ENCODE data around the gene IMPG1.

The IMPG1 gene

DNA sequence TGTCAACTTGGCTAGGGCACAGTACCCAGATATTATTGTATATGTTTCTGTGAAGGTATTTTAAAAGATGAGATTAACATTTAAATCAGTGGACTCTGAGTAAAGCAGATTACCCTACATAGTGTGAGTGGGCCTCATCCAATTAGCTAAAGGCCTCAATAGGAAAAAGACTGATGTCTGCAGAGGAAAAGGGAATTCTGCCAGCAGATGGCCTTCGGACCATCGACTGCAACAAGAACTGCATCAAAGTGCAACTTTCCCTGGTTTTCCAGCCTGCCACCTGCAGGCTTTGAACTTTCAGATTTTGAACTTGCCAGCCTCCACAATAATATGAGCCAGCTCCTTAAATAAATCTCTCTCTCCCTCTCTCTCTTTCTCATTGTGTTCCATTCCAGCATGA is 80.5 kb downstream of the IMPG1 start:
- H3K36me3 ChIP-seq (ENCODE audit: insufficient read depth, insufficient read length, low read length): no peaks in the 10 kb centered on the region
- H3K27me3 ChIP-seq (ENCODE audit: insufficient read depth, insufficient read length): no peaks in the 10 kb centered on the region
- H3K9me3 ChIP-seq (ENCODE audit: insufficient read depth, low read length): no peaks in the 10 kb centered on the region
- H3K4me1 ChIP-seq (ENCODE audit: insufficient read depth, insufficient read length): no peaks in the 10 kb centered on the region
- H3K9ac ChIP-seq (ENCODE audit: insufficient read length, low read depth): no peak overlapping the region
- TF ChIP-seq YY1 (IDR thresholded peaks at IDR 0.05; ENCODE audit: insufficient read depth, insufficient read length): no peak
- no peak for TF ChIP-seq ZNF274 (IDR thresholded peaks at IDR 0.05; ENCODE audit: low read depth, low read length)
- no peak for TF ChIP-seq SUZ12 (IDR thresholded peaks at IDR 0.05; ENCODE audit: extremely low read depth, insufficient read depth, insufficient read length)
- no peak overlapping the region for H3K4me3 ChIP-seq (ENCODE audit: insufficient read length, low read depth)
- no peak for DNase-seq (ENCODE audit: low read depth, low spot score)

DNA sequence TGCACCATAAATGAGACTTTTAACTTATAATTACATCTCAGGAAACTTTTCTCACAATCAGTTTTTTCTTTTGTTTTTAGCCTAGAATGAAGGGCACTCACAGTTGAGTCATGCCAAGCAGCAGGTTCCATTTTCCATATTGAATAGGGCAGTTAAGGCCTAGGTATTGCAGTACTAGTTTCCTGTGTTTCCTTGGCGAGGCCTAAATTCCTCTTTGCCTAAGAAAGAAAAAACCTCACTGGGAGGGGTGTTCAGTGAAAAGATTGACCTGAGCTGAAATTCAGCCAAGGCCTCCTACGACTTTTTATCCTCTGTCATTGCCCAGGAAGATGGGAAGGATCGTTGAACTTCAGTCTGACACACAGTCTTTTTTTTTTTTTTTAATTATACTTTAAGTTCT is 85.5 kb downstream of the IMPG1 start:
- Histone ChIP-seq H3K4me1 (ENCODE audit: insufficient read depth, insufficient read length) (no peaks in the 10 kb centered on the region), H3K4me3 (ENCODE audit: insufficient read length, low read depth) (no peak overlapping the region), H3K27me3 (ENCODE audit: insufficient read depth, insufficient read length) (no peaks in the 10 kb centered on the region), H3K9ac (ENCODE audit: insufficient read length, low read depth) (no peak overlapping the region), H3K36me3 (ENCODE audit: insufficient read depth, insufficient read length, low read length) (no peaks in the 10 kb centered on the region), H3K9me3 (ENCODE audit: insufficient read depth, low read length) (no peaks in the 10 kb centered on the region)
- TF ChIP-seq ZNF274 (IDR thresholded peaks at IDR 0.05; ENCODE audit: low read depth, low read length) (no peak), YY1 (IDR thresholded peaks at IDR 0.05; ENCODE audit: insufficient read depth, insufficient read length) (no peak), SUZ12 (IDR thresholded peaks at IDR 0.05; ENCODE audit: extremely low read depth, insufficient read depth, insufficient read length) (no peak)
- peak; percentile 46 for DNase-seq (ENCODE audit: low read depth, low spot score)

DNA sequence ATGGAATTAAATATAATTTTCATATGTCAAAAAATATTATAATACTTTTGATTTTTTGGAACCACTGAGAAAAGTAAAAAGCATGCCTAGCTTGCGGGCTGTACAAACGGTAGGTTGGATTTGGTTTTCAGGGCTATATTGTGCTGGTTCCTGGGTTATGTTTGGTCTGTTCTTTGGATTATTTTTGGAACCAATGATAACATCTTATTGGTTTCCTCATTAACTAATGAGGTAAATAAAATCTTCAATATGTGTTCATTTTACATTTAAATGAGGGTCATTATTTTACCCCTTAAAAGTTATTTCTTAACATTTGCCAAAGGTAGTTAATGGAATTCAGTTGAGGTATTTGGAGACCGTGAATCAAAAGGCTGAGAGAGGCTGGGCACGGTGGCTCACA is 96.6 kb downstream of the IMPG1 start:
- DNase-seq (ENCODE audit: low read depth, low spot score): no peak
- no peak for TF ChIP-seq SUZ12 (IDR thresholded peaks at IDR 0.05; ENCODE audit: extremely low read depth, insufficient read depth, insufficient read length)
- TF ChIP-seq ZNF274 (IDR thresholded peaks at IDR 0.05; ENCODE audit: low read depth, low read length): no peak
- no peak for TF ChIP-seq YY1 (IDR thresholded peaks at IDR 0.05; ENCODE audit: insufficient read depth, insufficient read length)
- H3K36me3 ChIP-seq (ENCODE audit: insufficient read depth, insufficient read length, low read length): no peaks in the 10 kb centered on the region

DNA sequence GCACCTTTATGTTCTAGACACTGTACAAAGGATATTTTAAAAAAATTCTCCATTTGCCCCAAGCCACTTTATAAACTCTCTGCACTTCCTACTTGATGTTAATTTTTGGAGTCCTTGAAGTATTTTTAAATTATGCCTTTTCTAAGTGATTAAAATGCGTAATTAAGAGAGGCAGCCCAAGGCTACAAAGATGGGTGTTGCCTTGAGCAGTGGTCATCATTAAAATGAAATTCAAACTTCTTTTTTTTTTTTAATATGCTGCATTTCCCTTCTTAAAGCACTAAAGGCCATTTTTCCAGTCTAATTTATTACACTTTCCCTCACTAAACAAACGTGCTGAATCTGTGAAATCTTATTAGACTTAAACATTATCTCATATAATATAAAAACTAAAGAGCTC is 102.4 kb downstream of the IMPG1 start:
- DNase-seq (ENCODE audit: low read depth, low spot score): no peak
- H3K9ac ChIP-seq (ENCODE audit: insufficient read length, low read depth): no peak overlapping the region
- TF ChIP-seq YY1 (IDR thresholded peaks at IDR 0.05; ENCODE audit: insufficient read depth, insufficient read length): no peak
- no peak for TF ChIP-seq ZNF274 (IDR thresholded peaks at IDR 0.05; ENCODE audit: low read depth, low read length)
- no peak for TF ChIP-seq SUZ12 (IDR thresholded peaks at IDR 0.05; ENCODE audit: extremely low read depth, insufficient read depth, insufficient read length)
- no peaks in the 10 kb centered on the region for H3K27me3 ChIP-seq (ENCODE audit: insufficient read depth, insufficient read length)
- H3K36me3 ChIP-seq (ENCODE audit: insufficient read depth, insufficient read length, low read length): no peaks in the 10 kb centered on the region
- H3K9me3 ChIP-seq (ENCODE audit: insufficient read depth, low read length): no peaks in the 10 kb centered on the region
- no peaks in the 10 kb centered on the region for H3K4me1 ChIP-seq (ENCODE audit: insufficient read depth, insufficient read length)
- no peak overlapping the region for H3K4me3 ChIP-seq (ENCODE audit: insufficient read length, low read depth)

More for the DNA sequence above, 96.6 kb downstream of the IMPG1 start:
- H3K27me3 ChIP-seq (ENCODE audit: insufficient read depth, insufficient read length): no peaks in the 10 kb centered on the region
- no peak overlapping the region for H3K9ac ChIP-seq (ENCODE audit: insufficient read length, low read depth)
- H3K4me1 ChIP-seq (ENCODE audit: insufficient read depth, insufficient read length): no peaks in the 10 kb centered on the region
- no peaks in the 10 kb centered on the region for H3K9me3 ChIP-seq (ENCODE audit: insufficient read depth, low read length)
- no peak overlapping the region for H3K4me3 ChIP-seq (ENCODE audit: insufficient read length, low read depth)

DNA sequence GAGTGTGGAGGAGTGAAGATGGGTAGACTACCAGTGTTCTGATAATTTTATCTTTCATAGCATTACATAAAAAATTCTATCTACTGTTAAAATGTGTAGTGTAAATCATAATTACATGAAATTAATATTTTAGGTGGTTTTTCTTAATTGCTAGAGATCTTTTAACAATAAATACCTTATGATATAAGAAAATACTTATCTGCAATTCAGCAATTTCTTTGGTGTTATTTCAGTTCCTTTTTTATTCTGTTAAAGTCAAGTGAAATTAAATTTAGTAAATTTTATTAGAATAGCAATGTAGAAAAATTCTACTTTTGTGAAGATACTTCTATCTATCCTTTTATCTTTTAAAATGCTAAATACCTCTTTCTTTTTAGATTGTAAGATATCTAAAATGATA is 104.3 kb downstream of the IMPG1 start:
- no peaks in the 10 kb centered on the region for H3K27me3 ChIP-seq (ENCODE audit: insufficient read depth, insufficient read length)
- no peak overlapping the region for H3K4me3 ChIP-seq (ENCODE audit: insufficient read length, low read depth)
- no peak overlapping the region for H3K9ac ChIP-seq (ENCODE audit: insufficient read length, low read depth)
- H3K9me3 ChIP-seq (ENCODE audit: insufficient read depth, low read length): no peaks in the 10 kb centered on the region
- no peaks in the 10 kb centered on the region for H3K36me3 ChIP-seq (ENCODE audit: insufficient read depth, insufficient read length, low read length)
- no peak for TF ChIP-seq SUZ12 (IDR thresholded peaks at IDR 0.05; ENCODE audit: extremely low read depth, insufficient read depth, insufficient read length)
- no peak for TF ChIP-seq YY1 (IDR thresholded peaks at IDR 0.05; ENCODE audit: insufficient read depth, insufficient read length)
- no peak for TF ChIP-seq ZNF274 (IDR thresholded peaks at IDR 0.05; ENCODE audit: low read depth, low read length)
- no peak for DNase-seq (ENCODE audit: low read depth, low spot score)
- H3K4me1 ChIP-seq (ENCODE audit: insufficient read depth, insufficient read length): no peaks in the 10 kb centered on the region

DNA sequence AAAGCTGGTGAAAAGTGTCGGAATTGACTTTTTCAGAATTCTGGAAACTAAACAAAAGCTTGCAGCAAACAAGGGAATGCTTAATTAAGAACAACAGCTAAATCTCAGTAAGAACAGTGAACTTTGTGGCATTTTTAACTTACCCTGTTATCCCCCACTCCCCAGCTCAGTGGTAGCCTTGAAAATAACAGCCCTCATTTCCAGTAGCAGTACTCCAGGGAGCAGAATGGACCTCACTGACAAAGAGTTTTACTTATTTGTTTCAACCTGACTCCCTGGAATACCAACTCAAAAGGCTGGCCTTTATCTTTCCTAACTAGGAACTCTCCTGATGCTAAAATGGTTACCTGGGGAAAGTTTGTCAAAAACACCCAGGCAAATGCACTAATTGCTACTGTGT is 108.9 kb downstream of the IMPG1 start:
- TF ChIP-seq SUZ12 (IDR thresholded peaks at IDR 0.05; ENCODE audit: extremely low read depth, insufficient read depth, insufficient read length): no peak
- TF ChIP-seq ZNF274 (IDR thresholded peaks at IDR 0.05; ENCODE audit: low read depth, low read length): no peak
- no peak for TF ChIP-seq YY1 (IDR thresholded peaks at IDR 0.05; ENCODE audit: insufficient read depth, insufficient read length)
- no peaks in the 10 kb centered on the region for H3K27me3 ChIP-seq (ENCODE audit: insufficient read depth, insufficient read length)
- no peaks in the 10 kb centered on the region for H3K4me1 ChIP-seq (ENCODE audit: insufficient read depth, insufficient read length)
- DNase-seq (ENCODE audit: low read depth, low spot score): no peak
- no peaks in the 10 kb centered on the region for H3K9me3 ChIP-seq (ENCODE audit: insufficient read depth, low read length)
- no peak overlapping the region for H3K4me3 ChIP-seq (ENCODE audit: insufficient read length, low read depth)
- no peak overlapping the region for H3K9ac ChIP-seq (ENCODE audit: insufficient read length, low read depth)
- no peaks in the 10 kb centered on the region for H3K36me3 ChIP-seq (ENCODE audit: insufficient read depth, insufficient read length, low read length)

DNA sequence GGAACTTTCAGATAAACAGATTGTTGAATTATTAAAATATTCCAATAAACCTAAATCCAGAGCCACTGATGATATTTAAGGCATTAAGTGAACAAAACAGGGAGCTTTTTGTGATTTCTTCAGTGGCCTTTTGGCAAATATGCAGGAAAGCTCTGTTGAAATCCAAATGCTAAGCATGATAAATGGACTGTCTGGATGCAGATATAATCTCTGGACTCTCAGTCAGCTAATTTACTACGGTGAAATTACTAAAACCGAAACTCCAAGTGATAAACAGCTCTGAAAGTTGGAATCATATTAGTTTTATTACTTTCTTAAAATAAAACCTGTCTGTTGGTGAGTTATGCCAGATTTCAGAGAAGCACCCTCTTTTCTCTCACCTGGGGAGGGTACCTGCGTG is 120.3 kb downstream of the IMPG1 start:
- Histone ChIP-seq H3K9ac (ENCODE audit: insufficient read length, low read depth) (no peak overlapping the region), H3K4me1 (ENCODE audit: insufficient read depth, insufficient read length) (no peaks in the 10 kb centered on the region), H3K9me3 (ENCODE audit: insufficient read depth, low read length) (no peaks in the 10 kb centered on the region), H3K27me3 (ENCODE audit: insufficient read depth, insufficient read length) (no peaks in the 10 kb centered on the region), H3K4me3 (ENCODE audit: insufficient read length, low read depth) (no peak overlapping the region), H3K36me3 (ENCODE audit: insufficient read depth, insufficient read length, low read length) (no peaks in the 10 kb centered on the region)
- DNase-seq (ENCODE audit: low read depth, low spot score): no peak
- TF ChIP-seq SUZ12 (IDR thresholded peaks at IDR 0.05; ENCODE audit: extremely low read depth, insufficient read depth, insufficient read length): no peak
- no peak for TF ChIP-seq YY1 (IDR thresholded peaks at IDR 0.05; ENCODE audit: insufficient read depth, insufficient read length)
- no peak for TF ChIP-seq ZNF274 (IDR thresholded peaks at IDR 0.05; ENCODE audit: low read depth, low read length)

DNA sequence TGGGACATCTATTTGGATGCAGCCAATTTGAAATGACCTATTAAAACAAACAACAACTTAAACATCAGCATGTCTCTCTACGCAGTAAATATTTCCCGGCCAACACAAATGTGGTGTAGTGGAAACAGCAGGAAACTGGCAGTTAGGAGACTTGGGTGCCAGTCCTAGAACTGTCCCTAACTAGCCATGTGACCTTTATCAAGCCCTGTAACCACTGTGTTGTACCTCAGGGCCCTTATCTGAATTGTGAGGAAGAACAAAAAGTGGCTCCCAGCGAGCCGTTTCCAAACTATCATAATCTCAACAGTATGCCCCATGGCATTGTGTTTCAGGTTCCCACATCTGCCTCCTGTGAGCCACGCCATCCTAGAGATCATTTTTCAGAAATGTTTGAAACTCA is 124.5 kb downstream of the IMPG1 start:
- TF ChIP-seq YY1 (IDR thresholded peaks at IDR 0.05; ENCODE audit: insufficient read depth, insufficient read length): no peak
- TF ChIP-seq ZNF274 (IDR thresholded peaks at IDR 0.05; ENCODE audit: low read depth, low read length): no peak
- no peak for TF ChIP-seq SUZ12 (IDR thresholded peaks at IDR 0.05; ENCODE audit: extremely low read depth, insufficient read depth, insufficient read length)
- Histone ChIP-seq H3K4me3 (ENCODE audit: insufficient read length, low read depth) (no peak overlapping the region), H3K36me3 (ENCODE audit: insufficient read depth, insufficient read length, low read length) (no peaks in the 10 kb centered on the region), H3K9ac (ENCODE audit: insufficient read length, low read depth) (no peak overlapping the region), H3K27me3 (ENCODE audit: insufficient read depth, insufficient read length) (peaks cover 7% of the 10 kb centered on the region), H3K9me3 (ENCODE audit: insufficient read depth, low read length) (no peaks in the 10 kb centered on the region), H3K4me1 (ENCODE audit: insufficient read depth, insufficient read length) (no peaks in the 10 kb centered on the region)
- DNase-seq (ENCODE audit: low read depth, low spot score): no peak
